HG03097 (cell line): ENCODE results near the gene RUFY4.
A peak's percentile ranks its signal among the peaks of the same experiment; 100 is the strongest.
"Not testable (repeated sequence)": the region's sequence is repeated elsewhere in the genome, so short reads cannot be mapped to it uniquely, and the experiment has no call there.

Experiments
- ATAC-seq: cut with Tn5 transposase; IDR thresholded peaks from one replicate; pipeline ENCODE4 v1.9.1; 2021; ENCODE audit not compliant: unreplicated experiment, low FRiP score

RUFY4 gene

GRCh38 chr2:218031261-218031660 is 37.8 kb upstream of the RUFY4 start:
- no peak for ATAC-seq

GRCh38 chr2:218031771-218032257 is 37.2 kb upstream of the RUFY4 start:
- ATAC-seq, result no peak

GRCh38 chr2:218032336-218033171 is 36.5 kb upstream of the RUFY4 start:
- no peak for ATAC-seq

- ATAC-seq, result no peak
Measured at GRCh38 chr2:218033208-218033589, 35.9 kb upstream of the RUFY4 start.

GRCh38 chr2:218033590-218034496 is 35.2 kb upstream of the RUFY4 start:
- no peak for ATAC-seq

GRCh38 chr2:218034497-218035213 is 34.4 kb upstream of the RUFY4 start:
- ATAC-seq, result peak; percentile 51

GRCh38 chr2:218035463-218036100 is 33.5 kb upstream of the RUFY4 start:
- no peak for ATAC-seq

- no peak for ATAC-seq
Measured at GRCh38 chr2:218036371-218036770, 32.7 kb upstream of the RUFY4 start.

GRCh38 chr2:218039171-218039570 is 29.9 kb upstream of the RUFY4 start:
- ATAC-seq, result no peak

GRCh38 chr2:218040883-218041282 is 28.2 kb upstream of the RUFY4 start:
- ATAC-seq, result no peak

GRCh38 chr2:218041302-218042168 is 27.5 kb upstream of the RUFY4 start:
- no peak for ATAC-seq

- no peak for ATAC-seq
Measured at GRCh38 chr2:218043100-218043499, 26.0 kb upstream of the RUFY4 start.

- ATAC-seq, result no peak
Measured at GRCh38 chr2:218043701-218044109, 25.3 kb upstream of the RUFY4 start.

GRCh38 chr2:218044599-218044998 is 24.5 kb upstream of the RUFY4 start:
- ATAC-seq, result not testable (repeated sequence)

GRCh38 chr2:218046238-218046637 is 22.8 kb upstream of the RUFY4 start:
- ATAC-seq, result peak; percentile 77

- no peak for ATAC-seq
Measured at GRCh38 chr2:218047536-218048225, 21.4 kb upstream of the RUFY4 start.

- ATAC-seq, result no peak
Measured at GRCh38 chr2:218051903-218052302, 17.1 kb upstream of the RUFY4 start.

GRCh38 chr2:218059289-218059688 is 9.8 kb upstream of the RUFY4 start:
- ATAC-seq, result no peak

GRCh38 chr2:218060118-218060517 is 8.9 kb upstream of the RUFY4 start:
- no peak for ATAC-seq
